WTC11 (cell line): ENCODE results near the gene KANSL1L. TPM values are rescaled to one million over a fixed set of nuclear protein-coding genes. Genes with fewer than 3 reads are reported as not detected.
"Not testable (repeated sequence)": the region's sequence is repeated elsewhere in the genome, so short reads cannot be mapped to it uniquely, and the experiment has no call there.

Experiments used
- ATAC-seq: fragments of 200-7000 bp; cut with Tn5 transposase; 2 replicates; pipeline ENCODE4 v1.10.0; 2021; ENCODE audit warnings: mild to moderate bottlenecking, moderate library complexity
- CTCF ChIA-PET: fragments of 300-600 bp; sonication (Branson Sonifier 250); formaldehyde crosslinking; loops from one replicate; lab custom pipeline; 2021; ENCODE audit warnings: antibody characterized with exemption; lab: Charles Lee
- POLR2A ChIA-PET: fragments of 350-600 bp; sonication (Branson Sonifier 250); formaldehyde crosslinking; loops from one replicate; lab custom pipeline; 2021; ENCODE audit warnings: antibody characterized with exemption; lab: Charles Lee
- DNase-seq: peaks from one replicate; pipeline ENCODE4 v3.0.0; 2021; ENCODE audit warnings: low spot score
- H3K27ac Mint-ChIP-seq: 2 replicates; pipeline ENCODE4 v1.8.0; 2021; ENCODE audit warnings: mixed read lengths
- H3K27me3 Mint-ChIP-seq: 2 replicates; pipeline ENCODE4 v1.8.0; 2021; ENCODE audit warnings: low read depth, mild to moderate bottlenecking, moderate library complexity, mixed read lengths
- H3K36me3 Mint-ChIP-seq: 2 replicates; pipeline ENCODE4 v1.8.0; 2021; ENCODE audit warnings: mixed read lengths
- H3K4me1 Mint-ChIP-seq: 2 replicates; pipeline ENCODE4 v1.8.0; 2022; ENCODE audit warnings: mixed read lengths
- H3K4me3 Mint-ChIP-seq: 2 replicates; pipeline ENCODE4 v1.8.0; 2021; ENCODE audit warnings: mild to moderate bottlenecking, moderate library complexity, mixed read lengths
- H3K9me3 Mint-ChIP-seq: 2 replicates; pipeline ENCODE4 v1.8.0; 2021; ENCODE audit warnings: mixed read lengths
- ATF3 ChIP-seq: sonication (generic); formaldehyde crosslinking; conservative IDR thresholded peaks from 2 replicates; pipeline ENCODE4 v1.8.1; 2022; ENCODE audit warnings: mild to moderate bottlenecking, missing genetic modification reagents
- GRHL2 ChIP-seq: fragments of 250-450 bp; sonication (Bioruptor Pico); IDR thresholded peaks from 2 replicates; pipeline ENCODE4 v1.8.0; 2022; ENCODE audit warnings: mild to moderate bottlenecking, moderate library complexity; ENCODE audit not compliant: insufficient replicate concordance, severe bottlenecking
- KAT7 ChIP-seq: sonication (generic); formaldehyde crosslinking; IDR thresholded peaks from 2 replicates; pipeline ENCODE4 v1.8.1; 2023; ENCODE audit warnings: missing genetic modification reagents, mild to moderate bottlenecking, borderline replicate concordance
- MLX ChIP-seq: sonication (generic); formaldehyde crosslinking; IDR thresholded peaks from 2 replicates; pipeline ENCODE4 v1.8.1; 2023; ENCODE audit warnings: mild to moderate bottlenecking, missing genetic modification reagents, moderate library complexity
- NR2C2 ChIP-seq: sonication (generic); formaldehyde crosslinking; IDR thresholded peaks from 2 replicates; pipeline ENCODE4 v1.8.0; 2022; ENCODE audit warnings: mild to moderate bottlenecking, missing genetic modification reagents
- PRDM15 ChIP-seq: sonication (generic); formaldehyde crosslinking; IDR thresholded peaks from 2 replicates; pipeline ENCODE4 v1.8.0; 2022; ENCODE audit warnings: missing genetic modification reagents
- RORB ChIP-seq: fragments of 250-450 bp; sonication (Bioruptor Pico); IDR thresholded peaks from 2 replicates; pipeline ENCODE4 v1.9.0; 2021; ENCODE audit warnings: mild to moderate bottlenecking
- USF1 ChIP-seq: sonication (generic); formaldehyde crosslinking; IDR thresholded peaks from 2 replicates; pipeline ENCODE4 v1.8.0; 2022; ENCODE audit warnings: mild to moderate bottlenecking, missing genetic modification reagents
- ZMAT4 ChIP-seq: fragments of 250-450 bp; sonication (Bioruptor Pico); IDR thresholded peaks from 2 replicates; pipeline ENCODE4 v1.9.0; 2021; ENCODE audit warnings: mild to moderate bottlenecking
- ZNF281 ChIP-seq: sonication (generic); formaldehyde crosslinking; IDR thresholded peaks from 2 replicates; pipeline ENCODE4 v1.8.0; 2023; ENCODE audit warnings: mild to moderate bottlenecking, missing genetic modification reagents
- ZNF396 ChIP-seq: fragments of 250-450 bp; sonication (Bioruptor Pico); IDR thresholded peaks from 2 replicates; pipeline ENCODE4 v1.8.0; 2021; ENCODE audit warnings: mild to moderate bottlenecking, moderate library complexity, borderline replicate concordance
- ZNF416 ChIP-seq: fragments of 250-450 bp; sonication (Bioruptor Pico); IDR thresholded peaks from 2 replicates; pipeline ENCODE4 v1.9.0; 2021; ENCODE audit warnings: mild to moderate bottlenecking, inconsistent platforms
- total RNA-seq: library from RNA; stranded (reverse); gene quantifications from 3 replicates; pipeline ENCODE4 v1.2.3, GENCODE V29; 2021

KANSL1L gene
- total RNA-seq, 1 experiment from 2014 or later = 11.4 TPM

GRCh38 chr2:210177769-210178168 is 6.6 kb upstream of the KANSL1L start (continued):
- TF ChIP-seq USF1 = peak; percentile 57; the same call in 1 of the 2 replicates

GRCh38 chr2:210177115-210177514 is 5.9 kb upstream of the KANSL1L start:
- ChIA-PET CTCF (interaction anchor here (1.2 kb wide), 2 partner anchors 22 to 104 kb away, joined by 3 to 8 read pairs; no protein-coding TSS in a partner anchor), POLR2A (interaction anchor here (0.9 kb wide), 1 partner anchor 19 kb away, joined by 3 read pairs; no protein-coding TSS in a partner anchor)
- not testable (repeated sequence) for H3K4me3 Mint-ChIP-seq, ATAC-seq, DNase-seq, H3K27ac Mint-ChIP-seq, H3K27me3 Mint-ChIP-seq, H3K9me3 Mint-ChIP-seq, H3K36me3 Mint-ChIP-seq
- peaks cover 47% of the 10 kb centered on the region for H3K4me1 Mint-ChIP-seq

- no peaks in the 10 kb centered on the region for H3K27me3 Mint-ChIP-seq
- no peak overlapping the region for H3K27ac Mint-ChIP-seq
- DNase-seq = no peak
- CTCF ChIA-PET = no interaction called here
- TF ChIP-seq GRHL2 (CRISPR knock-in tag) = no peak
- no peak for TF ChIP-seq KAT7 (CRISPR knock-in tag)
- TF ChIP-seq MLX (CRISPR knock-in tag) = no peak
- no peak for TF ChIP-seq ZMAT4 (CRISPR knock-in tag)
- no peak for TF ChIP-seq ZNF396 (CRISPR knock-in tag)
- no peak for TF ChIP-seq RORB (CRISPR knock-in tag)
- no peak for TF ChIP-seq ZNF416
- no peak for TF ChIP-seq NR2C2 (CRISPR knock-in tag)
- TF ChIP-seq PRDM15 = no peak
- no peak for TF ChIP-seq ATF3 (CRISPR knock-in tag)
- no peak for TF ChIP-seq ZNF281 (CRISPR knock-in tag)
- TF ChIP-seq, all 79 proteins: peak for 0
- Mint-ChIP-seq H3K9me3 (0 out of 2 replicates have a peak, but pooled peaks cover 3% of the 10 kb centered on the region), H3K36me3 (0 out of 2 replicates have a peak, but pooled peaks cover 3% of the 10 kb centered on the region), H3K4me3 (no peak overlapping the region), H3K4me1 (peaks cover 30% of the 10 kb centered on the region)
- ATAC-seq = no peak
- POLR2A ChIA-PET = no interaction called here
Observed at GRCh38 chr2:210174086-210174485, 2.9 kb upstream of the KANSL1L start.
